ENCODE results near the gene CYP21A2.
"Not testable (repeated sequence)": the region's sequence is repeated elsewhere in the genome, so short reads cannot be mapped to it uniquely, and the experiment has no call there.

The CYP21A2 gene

GRCh38 chr6:32035283-32036013 lies 2.8 kb upstream of the CYP21A2 start:
- DNase-seq: not testable (repeated sequence)

- not testable (repeated sequence) for DNase-seq
Observed at GRCh38 chr6:32037136-32037535, 1.1 kb upstream of the CYP21A2 start.

- not testable (repeated sequence) for DNase-seq
Observed at GRCh38 chr6:32038878-32039277, 663 bp downstream of the CYP21A2 start.

- DNase-seq: not testable (repeated sequence)
Observed at GRCh38 chr6:32039321-32040274, 1.4 kb downstream of the CYP21A2 start.

GRCh38 chr6:32040299-32041049 lies 2.3 kb downstream of the CYP21A2 start:
- DNase-seq: not testable (repeated sequence)

GRCh38 chr6:32041050-32041321 lies 2.8 kb downstream of the CYP21A2 start:
- not testable (repeated sequence) for DNase-seq

- not testable (repeated sequence) for DNase-seq
Observed at GRCh38 chr6:32041385-32041784, 3.2 kb downstream of the CYP21A2 start.

- DNase-seq: not testable (repeated sequence)
Observed at GRCh38 chr6:32042276-32042675, 4.1 kb downstream of the CYP21A2 start.

GRCh38 chr6:32043589-32044380 lies 5.6 kb downstream of the CYP21A2 start:
- not testable (repeated sequence) for DNase-seq

- not testable (repeated sequence) for DNase-seq
Observed at GRCh38 chr6:32044916-32045315, 6.7 kb downstream of the CYP21A2 start.

- no peak for DNase-seq
Observed at GRCh38 chr6:32045811-32046449, 7.7 kb downstream of the CYP21A2 start.

- DNase-seq: no peak
Observed at GRCh38 chr6:32046450-32047083, 8.4 kb downstream of the CYP21A2 start.

GRCh38 chr6:32047084-32047478 lies 8.9 kb downstream of the CYP21A2 start:
- DNase-seq: no peak

- no peak for DNase-seq
Observed at GRCh38 chr6:32047539-32047854, 9.3 kb downstream of the CYP21A2 start.

GRCh38 chr6:32047855-32048766 lies 9.9 kb downstream of the CYP21A2 start:
- peak; percentile 73 for DNase-seq

- not testable (repeated sequence) for DNase-seq
Observed at GRCh38 chr6:32049149-32049548, 10.9 kb downstream of the CYP21A2 start.

- not testable (repeated sequence) for DNase-seq
Observed at GRCh38 chr6:32049736-32050135, 11.5 kb downstream of the CYP21A2 start.

GRCh38 chr6:32050562-32050961 lies 12.3 kb downstream of the CYP21A2 start:
- DNase-seq: no peak

- not testable (repeated sequence) for DNase-seq
Observed at GRCh38 chr6:32052626-32053025, 14.4 kb downstream of the CYP21A2 start.

- DNase-seq: not testable (repeated sequence)
Observed at GRCh38 chr6:32053314-32053713, 15.1 kb downstream of the CYP21A2 start.
